ENCODE measurements around the gene TANGO6. TPM values are rescaled to one million over a fixed set of nuclear protein-coding genes. Genes with fewer than 3 reads are reported as not detected.

Gene TANGO6
- 5.0 TPM for polyA plus RNA-seq (2012; ENCODE audit: insufficient read depth, insufficient read length, low read depth)

DNA sequence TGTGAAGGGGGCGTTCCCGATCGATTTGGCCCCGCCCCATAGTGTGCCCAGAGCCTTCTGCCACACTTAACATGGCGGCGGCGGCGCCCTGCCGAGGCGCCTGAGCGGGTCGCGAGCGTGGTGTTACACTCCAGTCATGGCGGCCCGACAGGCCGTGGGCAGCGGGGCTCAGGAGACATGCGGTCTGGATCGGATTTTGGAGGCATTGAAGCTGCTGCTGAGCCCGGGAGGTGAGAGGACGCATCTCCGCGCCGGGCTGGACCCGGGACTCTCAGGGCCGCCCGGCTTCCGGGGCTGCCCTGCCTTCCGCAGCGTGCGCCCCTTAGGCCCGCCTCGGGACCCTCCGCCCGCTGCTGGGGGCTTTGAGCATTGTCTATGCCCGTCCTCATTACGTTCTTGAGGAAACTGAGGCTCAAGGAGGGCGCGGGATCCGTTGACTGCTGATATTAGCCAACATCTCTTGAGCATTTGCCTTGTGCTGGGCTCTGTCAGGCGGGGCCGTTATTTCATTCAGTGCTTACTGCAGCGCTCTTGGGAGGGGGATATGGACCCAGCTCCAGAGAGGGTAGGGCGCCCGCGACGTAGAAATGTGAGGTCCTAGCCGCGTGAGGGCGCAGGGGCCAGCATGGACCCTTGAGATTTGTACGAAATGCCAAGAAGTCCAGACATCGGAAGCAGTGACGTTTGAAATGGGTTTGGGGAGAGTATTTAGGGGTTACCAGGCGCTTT, at the start of gene TANGO6:
Gene TANGO6, plus strand, starts transcription at position 50 of the 729 bp plus-strand sequence. Its CDS starts 87 bp downstream, at position 137.
- Histone ChIP-seq H3K9me3 (no peaks in the 10 kb centered on the region), H3K4me3 (ENCODE audit: low read depth, low read length) (peak within 1 kb of the TSS; percentile 86)

GRCh38 chr16:68798398-68798797, 44.9 kb upstream of the TANGO6 start:
- H3K9me3 ChIP-seq = no peaks in the 10 kb centered on the region
- no peak for TF ChIP-seq CTCF (IDR thresholded peaks at IDR 0.05; ENCODE audit: low read depth, low read length)
- no peaks in the 10 kb centered on the region for H3K27me3 ChIP-seq
- H3K4me3 ChIP-seq (ENCODE audit: low read depth, low read length) = no peak overlapping the region
- H3K36me3 ChIP-seq = no peaks in the 10 kb centered on the region
- no peaks in the 10 kb centered on the region for H3K4me1 ChIP-seq
- no peak for DNase-seq

More for the DNA sequence above, at the start of gene TANGO6:
- TF ChIP-seq CTCF (IDR thresholded peaks at IDR 0.05; ENCODE audit: low read depth, low read length) = peak; percentile 65
- no peaks in the 10 kb centered on the region for H3K36me3 ChIP-seq
- H3K4me1 ChIP-seq = no peaks in the 10 kb centered on the region
- no peaks in the 10 kb centered on the region for H3K27me3 ChIP-seq
- DNase-seq = peak; percentile 90

- Histone ChIP-seq H3K36me3 (no peaks in the 10 kb centered on the region), H3K27me3 (no peaks in the 10 kb centered on the region), H3K9me3 (no peaks in the 10 kb centered on the region), H3K4me3 (ENCODE audit: low read depth, low read length) (no peak overlapping the region), H3K4me1 (no peaks in the 10 kb centered on the region)
- TF ChIP-seq CTCF (IDR thresholded peaks at IDR 0.05; ENCODE audit: low read depth, low read length) = peak; percentile 68
- peak; percentile 48 for DNase-seq
These were observed 43.0 kb upstream of the TANGO6 start for GRCh38 chr16:68800257-68800875.

GRCh38 chr16:68802190-68802589, 41.1 kb upstream of the TANGO6 start:
- TF ChIP-seq CTCF (IDR thresholded peaks at IDR 0.05; ENCODE audit: low read depth, low read length) = no peak
- no peak overlapping the region for H3K4me3 ChIP-seq (ENCODE audit: low read depth, low read length)
- H3K9me3 ChIP-seq = no peaks in the 10 kb centered on the region
- no peaks in the 10 kb centered on the region for H3K36me3 ChIP-seq
- H3K27me3 ChIP-seq = no peaks in the 10 kb centered on the region
- no peak for DNase-seq
- H3K4me1 ChIP-seq = no peaks in the 10 kb centered on the region

DNA sequence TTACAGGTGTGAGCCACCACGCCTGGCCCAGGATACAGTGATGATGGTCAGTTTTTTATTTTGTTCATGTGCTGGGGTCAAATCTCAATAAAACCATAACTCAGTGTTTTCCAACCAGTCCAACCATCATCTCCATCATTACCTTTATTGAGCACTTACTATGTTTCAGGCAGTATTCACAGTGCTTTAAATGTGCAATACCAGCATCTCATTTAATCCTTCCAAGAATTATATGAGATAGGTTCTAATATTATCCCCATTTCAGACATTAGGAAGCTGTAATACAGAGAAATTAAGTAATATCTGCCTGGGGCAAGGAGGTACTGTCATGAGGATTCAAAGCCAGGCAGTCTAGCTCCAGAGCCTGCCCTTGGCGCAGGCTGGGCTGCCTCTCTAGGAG, 36.9 kb upstream of the TANGO6 start:
- no peaks in the 10 kb centered on the region for H3K36me3 ChIP-seq
- TF ChIP-seq CTCF (IDR thresholded peaks at IDR 0.05; ENCODE audit: low read depth, low read length) = no peak
- no peak for DNase-seq
- no peaks in the 10 kb centered on the region for H3K9me3 ChIP-seq
- no peaks in the 10 kb centered on the region for H3K4me1 ChIP-seq
- H3K4me3 ChIP-seq (ENCODE audit: low read depth, low read length) = no peak overlapping the region
- no peaks in the 10 kb centered on the region for H3K27me3 ChIP-seq

DNA sequence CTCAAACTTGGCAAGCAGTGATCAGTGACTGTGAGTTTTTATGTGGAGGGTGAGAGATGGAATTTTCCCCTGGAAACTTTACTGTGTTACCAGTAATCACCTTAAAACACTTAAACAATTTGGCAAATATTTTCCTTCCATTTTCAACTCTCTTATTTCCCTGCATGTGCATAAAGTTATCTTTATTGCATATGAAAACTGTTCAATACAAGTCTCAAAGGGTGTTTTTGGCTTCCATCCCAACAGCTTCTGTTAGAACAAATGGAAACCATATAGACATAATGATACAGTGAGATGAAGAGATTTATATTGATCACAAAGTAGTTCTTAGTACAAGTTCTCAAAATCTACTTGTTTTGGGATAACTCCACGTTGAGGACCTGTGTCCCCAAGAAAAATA, 36.4 kb upstream of the TANGO6 start:
- no peak for DNase-seq
- H3K9me3 ChIP-seq = no peaks in the 10 kb centered on the region
- no peak for TF ChIP-seq CTCF (IDR thresholded peaks at IDR 0.05; ENCODE audit: low read depth, low read length)
- H3K4me3 ChIP-seq (ENCODE audit: low read depth, low read length) = no peak overlapping the region
- H3K4me1 ChIP-seq = no peaks in the 10 kb centered on the region
- H3K36me3 ChIP-seq = no peaks in the 10 kb centered on the region
- no peaks in the 10 kb centered on the region for H3K27me3 ChIP-seq

Measured in BE2C (cell line).